ENCODE measurements around the gene GALK1.
"Not testable (repeated sequence)": the region's sequence is repeated elsewhere in the genome, so short reads cannot be mapped to it uniquely, and the experiment has no call there.

Gene GALK1

GRCh38 chr17:75763613-75764416 is 1.2 kb downstream of the GALK1 start:
- no peak for DNase-seq (ENCODE audit: low read depth)

GRCh38 chr17:75763269-75763607 is 1.8 kb downstream of the GALK1 start:
- no peak for DNase-seq (ENCODE audit: low read depth)

- DNase-seq (ENCODE audit: low read depth) = no peak
These were observed 2.3 kb downstream of the GALK1 start for GRCh38 chr17:75762513-75763268.

GRCh38 chr17:75759978-75760640 is 4.9 kb downstream of the GALK1 start:
- DNase-seq (ENCODE audit: low read depth) = not testable (repeated sequence)

- DNase-seq (ENCODE audit: low read depth) = no peak
These were observed 5.5 kb downstream of the GALK1 start for GRCh38 chr17:75759457-75759856.

GRCh38 chr17:75758131-75758905 is 6.7 kb downstream of the GALK1 start:
- no peak for DNase-seq (ENCODE audit: low read depth)

- no peak for DNase-seq (ENCODE audit: low read depth)
These were observed 7.8 kb downstream of the GALK1 start for GRCh38 chr17:75757086-75757681.

GRCh38 chr17:75756451-75757085 is 8.4 kb downstream of the GALK1 start:
- no peak for DNase-seq (ENCODE audit: low read depth)

GRCh38 chr17:75755990-75756389 is 9.0 kb downstream of the GALK1 start:
- no peak for DNase-seq (ENCODE audit: low read depth)

- DNase-seq (ENCODE audit: low read depth) = no peak
These were observed 9.6 kb downstream of the GALK1 start for GRCh38 chr17:75755205-75755901.

- DNase-seq (ENCODE audit: low read depth) = no peak
These were observed 10.4 kb downstream of the GALK1 start for GRCh38 chr17:75754378-75755204.

GRCh38 chr17:75753514-75754377 is 11.2 kb downstream of the GALK1 start:
- peak; percentile 54 for DNase-seq (ENCODE audit: low read depth)

- no peak for DNase-seq (ENCODE audit: low read depth)
These were observed 12.0 kb downstream of the GALK1 start for GRCh38 chr17:75752802-75753513.

- no peak for DNase-seq (ENCODE audit: low read depth)
These were observed 12.6 kb downstream of the GALK1 start for GRCh38 chr17:75752405-75752709.

- no peak for DNase-seq (ENCODE audit: low read depth)
These were observed 13.2 kb downstream of the GALK1 start for GRCh38 chr17:75751676-75752404.

- no peak for DNase-seq (ENCODE audit: low read depth)
These were observed 14.2 kb downstream of the GALK1 start for GRCh38 chr17:75750661-75751423.
